Mesenchymal stem cell (in vitro differentiated cells and primary cell): ENCODE data around the gene SPATA45. TPM values are rescaled to one million over a fixed set of nuclear protein-coding genes. Genes with fewer than 3 reads are reported as not detected.

Experiments used
- DNase-seq: peaks from one replicate; pipeline ENCODE4 v3.0.0-alpha.2; 2013
- H2AFZ ChIP-seq: one replicate; pipeline ENCODE4 v1.6.1; 2013; ENCODE audit warnings: low read depth, mild to moderate bottlenecking, control low read depth, inconsistent platforms, low read length, moderate library complexity
- H2AK5ac ChIP-seq: 2 replicates; pipeline ENCODE4 v1.6.1; 2013; ENCODE audit warnings: low read length, moderate library complexity, mild to moderate bottlenecking, inconsistent platforms; ENCODE audit not compliant: severe bottlenecking
- H2BK120ac ChIP-seq: one replicate; pipeline ENCODE4 v1.6.1; 2013; ENCODE audit warnings: low read depth, mild to moderate bottlenecking, inconsistent platforms, low read length, moderate library complexity
- H2BK12ac ChIP-seq, 2 experiments: one replicate each; pipeline ENCODE4 v1.6.1; 2013; ENCODE audit warnings: inconsistent platforms in 2 of 2, low read length in 2 of 2, mild to moderate bottlenecking in 2 of 2, moderate library complexity in 2 of 2, control low read depth in 1 of 2
- H2BK15ac ChIP-seq: one replicate; pipeline ENCODE4 v1.6.1; 2013; ENCODE audit warnings: mild to moderate bottlenecking, low read depth, inconsistent platforms; ENCODE audit not compliant: poor library complexity, severe bottlenecking
- H2BK5ac ChIP-seq: 2 replicates; pipeline ENCODE4 v1.6.1; 2013; ENCODE audit warnings: low read depth, mild to moderate bottlenecking, low read length, control low read depth, inconsistent platforms; ENCODE audit not compliant: poor library complexity, severe bottlenecking
- H3K14ac ChIP-seq, 2 experiments: one replicate each; pipeline ENCODE4 v1.6.1; 2013; ENCODE audit warnings: inconsistent platforms in 2 of 2, low read length in 2 of 2, control low read depth in 1 of 2, mild to moderate bottlenecking in 1 of 2, moderate library complexity in 1 of 2
- H3K18ac ChIP-seq, 2 experiments: one replicate each; pipeline ENCODE4 v1.6.1; 2013; ENCODE audit warnings: inconsistent platforms in 2 of 2, low read length in 2 of 2, control low read depth in 1 of 2, low read depth in 1 of 2, mild to moderate bottlenecking in 1 of 2
- H3K23ac ChIP-seq, 2 experiments: one replicate each; pipeline ENCODE4 v1.6.1; 2013; ENCODE audit warnings: inconsistent platforms in 2 of 2, low read length in 2 of 2, mild to moderate bottlenecking in 2 of 2, moderate library complexity in 2 of 2, control low read depth in 1 of 2
- H3K27ac ChIP-seq: 2 replicates; pipeline ENCODE4 v1.5.1; 2013; ENCODE audit warnings: mild to moderate bottlenecking, moderate library complexity, low read length, control low read depth, inconsistent platforms; ENCODE audit not compliant: poor library complexity, severe bottlenecking
- H3K27me3 ChIP-seq, 2 experiments: 2 replicates each; pipeline versions ENCODE4 v1.6.1 to v1.7.0; 2013; ENCODE audit warnings: low read length in 2 of 2, mild to moderate bottlenecking in 2 of 2, moderate library complexity in 2 of 2, control low read depth in 1 of 2, inconsistent platforms in 1 of 2; ENCODE audit not compliant: control insufficient read depth in 1 of 2, insufficient read depth in 1 of 2
- H3K36me3 ChIP-seq, 2 experiments: 2 replicates each; pipeline versions ENCODE4 v1.6.1 to v1.7.0; 2013; ENCODE audit warnings: low read length in 2 of 2, control low read depth in 1 of 2, inconsistent platforms in 1 of 2, low read depth in 1 of 2, mild to moderate bottlenecking in 1 of 2; ENCODE audit not compliant: insufficient read depth in 2 of 2, control insufficient read depth in 1 of 2
- H3K4ac ChIP-seq, 2 experiments: one replicate each; pipeline ENCODE4 v1.6.1; 2013; ENCODE audit warnings: inconsistent platforms in 2 of 2, low read length in 2 of 2, mild to moderate bottlenecking in 2 of 2, moderate library complexity in 2 of 2, control low read depth in 1 of 2, low read depth in 1 of 2
- H3K4me1 ChIP-seq: 2 replicates; pipeline ENCODE4 v1.6.1; 2013; ENCODE audit warnings: low read depth, low read length, control low read depth; ENCODE audit not compliant: control insufficient read depth, insufficient read depth
- H3K4me2 ChIP-seq: 2 replicates; pipeline ENCODE4 v1.6.1; 2013; ENCODE audit warnings: low read length, mild to moderate bottlenecking, inconsistent platforms; ENCODE audit not compliant: poor library complexity, severe bottlenecking
- H3K4me3 ChIP-seq, 2 experiments: 2 replicates each; pipeline versions ENCODE4 v1.5.1 to v1.7.0; 2013; ENCODE audit warnings: low read length in 2 of 2, mild to moderate bottlenecking in 2 of 2, control low read depth in 1 of 2, low read depth in 1 of 2; ENCODE audit not compliant: insufficient read depth in 1 of 2
- H3K79me1 ChIP-seq: replicated peaks from 2 replicates; pipeline ENCODE4 v1.6.1; 2013; ENCODE audit warnings: mild to moderate bottlenecking, control low read depth, low read length, inconsistent platforms; ENCODE audit not compliant: poor library complexity, severe bottlenecking
- H3K9ac ChIP-seq: 2 replicates; pipeline ENCODE4 v1.7.0; 2013; ENCODE audit warnings: mild to moderate bottlenecking, low read length, moderate library complexity
- H3K9me3 ChIP-seq: 2 replicates; pipeline ENCODE4 v1.7.0; 2013; ENCODE audit warnings: mild to moderate bottlenecking, low read length; ENCODE audit not compliant: control insufficient read depth
- H4K8ac ChIP-seq: one replicate; pipeline ENCODE4 v1.6.1; 2013; ENCODE audit warnings: inconsistent platforms, mild to moderate bottlenecking, low read length, moderate library complexity
- H4K91ac ChIP-seq: one replicate; pipeline ENCODE4 v1.6.1; 2013; ENCODE audit warnings: mild to moderate bottlenecking, low read length, inconsistent platforms
- WGBS: methylation state at CpG from one replicate; pipeline ENCODE4 v1.1.7; 2013; ENCODE audit warnings: mixed read lengths; 5-methylcytosine and 5-hydroxymethylcytosine counted together
- polyA plus RNA-seq, 2 experiments: library from polyadenylated mRNA; stranded (reverse); fragments of 200-250 nt; gene quantifications; one replicate each; pipeline ENCODE4 v1.2.3, GENCODE V29; 2013

SPATA45 gene
- polyA plus RNA-seq (2013, experiment 1 of 2): 0.19 TPM
- polyA plus RNA-seq (2013, experiment 2 of 2): 0.26 TPM

DNA sequence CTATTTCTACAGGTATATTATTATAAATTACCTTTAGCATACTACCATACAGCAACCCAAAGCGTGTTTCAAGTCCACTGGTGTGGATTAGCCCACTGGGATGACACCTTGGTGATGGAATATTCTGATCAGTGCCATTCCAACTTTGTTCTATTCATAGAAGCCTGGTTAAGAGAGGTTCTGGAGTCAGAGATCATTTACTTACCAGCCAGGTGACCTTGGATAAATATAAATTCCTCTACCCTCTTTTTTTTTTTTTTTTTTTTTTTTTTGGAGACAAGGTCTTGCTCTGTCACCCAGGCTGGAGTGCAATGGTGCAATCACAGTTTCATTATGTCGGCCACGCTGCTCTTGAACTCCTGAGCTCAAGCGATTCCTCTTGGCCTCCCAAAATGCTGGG, at the start of gene SPATA45:
Gene SPATA45, minus strand, starts transcription at position 101 of the 400 bp plus-strand sequence. CDS start 11,500 bp downstream, outside the sequence.
- Histone ChIP-seq H3K4ac (no peak within 1 kb of the TSS), H3K4me1 (no peaks in the 10 kb centered on the region)

GRCh38 chr1:212892108-212892507, 44.7 kb upstream of the SPATA45 start:
- no peak overlapping the region for H3K4ac ChIP-seq
- WGBS: no CpG with 5 or more reads among the region's 1 CpG
- H3K36me3 ChIP-seq: peaks cover 9 to 79% of the 10 kb centered on the region in 2 experiments
- no peak overlapping the region for H2BK5ac ChIP-seq
- no peaks in the 10 kb centered on the region for H3K27me3 ChIP-seq
- H3K27ac ChIP-seq: no peak overlapping the region
- no peak overlapping the region for H3K4me2 ChIP-seq
- no peak overlapping the region for H3K23ac ChIP-seq
- no peak overlapping the region for H2BK15ac ChIP-seq
- no peak overlapping the region for H3K14ac ChIP-seq
- H2AFZ ChIP-seq: no peak overlapping the region
- peaks cover 1% of the 10 kb centered on the region for H3K79me1 ChIP-seq
- H3K9me3 ChIP-seq: no peaks in the 10 kb centered on the region
- H4K8ac ChIP-seq: no peak overlapping the region
- no peak overlapping the region for H3K4me3 ChIP-seq
- no peak for DNase-seq
- H4K91ac ChIP-seq: no peak overlapping the region
- no peak overlapping the region for H2BK120ac ChIP-seq
- no peak overlapping the region for H2BK12ac ChIP-seq
- no peak overlapping the region for H3K18ac ChIP-seq
- no peak overlapping the region for H2AK5ac ChIP-seq
- no peaks in the 10 kb centered on the region for H3K4me1 ChIP-seq
- no peak overlapping the region for H3K9ac ChIP-seq

More for the DNA sequence above, at the start of gene SPATA45:
- H2AK5ac ChIP-seq: no peak within 1 kb of the TSS
- H3K4me2 ChIP-seq: no peak within 1 kb of the TSS
- no peak within 1 kb of the TSS for H4K8ac ChIP-seq
- H3K27ac ChIP-seq: no peak within 1 kb of the TSS
- H2BK12ac ChIP-seq: no peak within 1 kb of the TSS
- H2AFZ ChIP-seq: no peak within 1 kb of the TSS
- no peak within 1 kb of the TSS for H3K9ac ChIP-seq
- H3K23ac ChIP-seq: no peak within 1 kb of the TSS
- H2BK15ac ChIP-seq: no peak within 1 kb of the TSS
- H3K79me1 ChIP-seq: no peaks in the 10 kb centered on the region
- H3K4me3 ChIP-seq: no peak within 1 kb of the TSS
- H2BK120ac ChIP-seq: no peak within 1 kb of the TSS
- 98% methylated on average over 3 of the region's 4 CpGs for WGBS
- no peak within 1 kb of the TSS for H3K18ac ChIP-seq
- no peaks in the 10 kb centered on the region for H3K27me3 ChIP-seq
- H3K9me3 ChIP-seq: no peaks in the 10 kb centered on the region
- H4K91ac ChIP-seq: no peak within 1 kb of the TSS
- H3K14ac ChIP-seq: no peak within 1 kb of the TSS
- DNase-seq: no peak
- no peaks in the 10 kb centered on the region for H3K36me3 ChIP-seq
- no peak within 1 kb of the TSS for H2BK5ac ChIP-seq

GRCh38 chr1:212884592-212884991, 37.1 kb upstream of the SPATA45 start:
- no peak overlapping the region for H3K14ac ChIP-seq
- H3K18ac ChIP-seq: no peak overlapping the region
- H2BK12ac ChIP-seq: no peak overlapping the region
- peaks cover 4% of the 10 kb centered on the region for H3K79me1 ChIP-seq
- no peak overlapping the region for H2BK15ac ChIP-seq
- H2BK5ac ChIP-seq: no peak overlapping the region
- no peak overlapping the region for H4K8ac ChIP-seq
- H3K23ac ChIP-seq: no peak overlapping the region
- H4K91ac ChIP-seq: no peak overlapping the region
- no peak overlapping the region for H2AK5ac ChIP-seq
- peaks cover 6 to 75% of the 10 kb centered on the region in 2 experiments for H3K36me3 ChIP-seq
- no peak overlapping the region for H3K4me3 ChIP-seq
- no peak overlapping the region for H2AFZ ChIP-seq
- no peak for DNase-seq
- no peak overlapping the region for H3K4me2 ChIP-seq
- no peak overlapping the region for H3K27ac ChIP-seq
- H2BK120ac ChIP-seq: no peak overlapping the region
- H3K4me1 ChIP-seq: no peaks in the 10 kb centered on the region
- no peaks in the 10 kb centered on the region for H3K9me3 ChIP-seq
- no peak overlapping the region for H3K9ac ChIP-seq
- H3K27me3 ChIP-seq: no peaks in the 10 kb centered on the region
- 92% methylated on average over 2 of the region's 4 CpGs for WGBS
- no peak overlapping the region for H3K4ac ChIP-seq

DNA sequence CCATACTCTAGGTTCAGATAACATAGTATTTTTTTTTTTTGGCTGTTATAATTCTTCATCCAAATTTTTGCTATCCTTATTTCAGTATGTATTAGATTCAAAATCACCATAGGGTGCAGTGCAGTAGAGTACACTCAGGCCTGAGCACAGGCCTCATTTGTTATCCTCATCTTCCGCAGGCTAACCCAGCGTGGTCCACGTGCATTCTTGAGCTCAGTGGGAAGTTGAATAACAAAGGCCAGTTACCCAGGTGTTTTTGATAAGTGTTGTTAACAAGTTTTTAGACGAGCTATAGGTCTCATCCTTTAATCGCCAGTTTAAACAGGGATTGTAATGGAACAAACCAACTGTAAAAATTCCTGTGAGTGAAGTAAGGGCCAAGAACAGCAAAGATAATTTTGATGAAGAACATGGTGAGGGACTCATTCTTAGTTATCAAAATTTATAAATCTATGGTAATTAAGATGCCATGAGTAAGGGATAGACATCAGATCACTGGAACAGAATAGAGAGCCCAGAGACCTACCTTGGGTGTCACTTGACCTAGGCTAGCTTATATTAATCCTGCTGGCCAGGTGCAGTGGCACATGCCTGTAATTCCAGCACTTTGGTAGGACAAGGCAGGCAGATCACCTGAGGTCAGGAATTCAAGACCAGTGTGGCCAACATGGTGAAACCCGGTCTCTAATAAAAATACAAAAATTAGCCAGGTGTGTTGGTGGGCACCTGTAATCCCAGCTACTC, 32.7 kb upstream of the SPATA45 start:
- Histone ChIP-seq H3K4me1 (no peaks in the 10 kb centered on the region), H3K27me3 (no peaks in the 10 kb centered on the region), H3K14ac (no peak overlapping the region), H2BK15ac (no peak overlapping the region), H3K4me3 (no peak overlapping the region), H3K4me2 (no peak overlapping the region), H2BK12ac (no peak overlapping the region), H4K8ac (no peak overlapping the region), H4K91ac (no peak overlapping the region), H3K79me1 (peaks cover 8% of the 10 kb centered on the region), H3K23ac (no peak overlapping the region), H2BK5ac (no peak overlapping the region), H3K27ac (no peak overlapping the region), H2AFZ (no peak overlapping the region), H3K18ac (no peak overlapping the region), H3K4ac (no peak overlapping the region), H3K9me3 (no peaks in the 10 kb centered on the region), H2BK120ac (no peak overlapping the region), H2AK5ac (no peak overlapping the region), H3K36me3 (peaks cover 12 to 49% of the 10 kb centered on the region in 2 experiments), H3K9ac (no peak overlapping the region)
- WGBS: 80% methylated on average over 6 of the region's 6 CpGs
- DNase-seq: no peak
